ENCODE data around the gene MPDZ.
"Not testable (repeated sequence)": the region's sequence is repeated elsewhere in the genome, so short reads cannot be mapped to it uniquely, and the experiment has no call there.

The MPDZ gene

GRCh38 chr9:13224366-13224765 is 55.1 kb downstream of the MPDZ start:
- Histone ChIP-seq H3K27me3 (ENCODE audit: low read depth, low read length) (no peaks in the 10 kb centered on the region), H4K20me1 (ENCODE audit: insufficient read depth, low read length) (no peaks in the 10 kb centered on the region), H3K4me3 (ENCODE audit: low read length) (no peak overlapping the region), H3K27ac (ENCODE audit: low read length) (no peak overlapping the region), H3K4me1 (ENCODE audit: low read length) (no peaks in the 10 kb centered on the region), H3K36me3 (replicated peaks; ENCODE audit: low read depth, low read length) (no peaks in the 10 kb centered on the region), H3K9ac (ENCODE audit: low read length) (no peak overlapping the region), H2AFZ (ENCODE audit: low read depth, low read length) (no peak overlapping the region), H3K9me3 (ENCODE audit: insufficient read depth, low read length) (no peaks in the 10 kb centered on the region), H3K79me2 (ENCODE audit: low read length) (no peaks in the 10 kb centered on the region), H3K4me2 (ENCODE audit: low read length) (no peak overlapping the region)
- TF ChIP-seq EZH2phosphoT487 (IDR thresholded peaks at IDR 0.05; ENCODE audit: low read depth) (no peak), CTCF (IDR thresholded peaks at IDR 0.05; ENCODE audit: low read depth, low read length) (no peak)

GRCh38 chr9:13222733-13223132 is 56.8 kb downstream of the MPDZ start:
- H4K20me1 ChIP-seq (ENCODE audit: insufficient read depth, low read length), result not testable (repeated sequence)

GRCh38 chr9:13221741-13222140 is 57.8 kb downstream of the MPDZ start:
- Histone ChIP-seq H3K79me2 (ENCODE audit: low read length) (no peaks in the 10 kb centered on the region), H3K27me3 (ENCODE audit: low read depth, low read length) (0 out of 2 replicates have a peak, but pooled peaks cover 4% of the 10 kb centered on the region), H3K4me3 (ENCODE audit: low read length) (no peak overlapping the region), H3K4me1 (ENCODE audit: low read length) (no peaks in the 10 kb centered on the region), H3K36me3 (replicated peaks; ENCODE audit: low read depth, low read length) (no peaks in the 10 kb centered on the region), H3K9me3 (ENCODE audit: insufficient read depth, low read length) (no peaks in the 10 kb centered on the region), H3K4me2 (ENCODE audit: low read length) (no peak overlapping the region), H2AFZ (ENCODE audit: low read depth, low read length) (no peak overlapping the region), H3K9ac (ENCODE audit: low read length) (no peak overlapping the region), H3K27ac (ENCODE audit: low read length) (no peak overlapping the region), H4K20me1 (ENCODE audit: insufficient read depth, low read length) (no peaks in the 10 kb centered on the region)
- no peak for TF ChIP-seq CTCF (IDR thresholded peaks at IDR 0.05; ENCODE audit: low read depth, low read length)
- no peak for TF ChIP-seq EZH2phosphoT487 (IDR thresholded peaks at IDR 0.05; ENCODE audit: low read depth)

More at GRCh38 chr9:13222733-13223132, 56.8 kb downstream of the MPDZ start:
- H3K36me3 ChIP-seq (replicated peaks; ENCODE audit: low read depth, low read length); H3K27ac ChIP-seq (ENCODE audit: low read length); H3K79me2 ChIP-seq (ENCODE audit: low read length); H3K9ac ChIP-seq (ENCODE audit: low read length); H3K9me3 ChIP-seq (ENCODE audit: insufficient read depth, low read length); H2AFZ ChIP-seq (ENCODE audit: low read depth, low read length); H3K4me2 ChIP-seq (ENCODE audit: low read length); H3K4me1 ChIP-seq (ENCODE audit: low read length); H3K4me3 ChIP-seq (ENCODE audit: low read length); H3K27me3 ChIP-seq (ENCODE audit: low read depth, low read length): not testable (repeated sequence)

- Histone ChIP-seq H3K27ac (ENCODE audit: low read length) (no peak overlapping the region), H3K36me3 (replicated peaks; ENCODE audit: low read depth, low read length) (no peaks in the 10 kb centered on the region), H3K4me2 (ENCODE audit: low read length) (no peak overlapping the region), H3K4me3 (ENCODE audit: low read length) (no peak overlapping the region), H3K79me2 (ENCODE audit: low read length) (no peaks in the 10 kb centered on the region), H3K27me3 (ENCODE audit: low read depth, low read length) (0 out of 2 replicates have a peak, but pooled peaks cover 4% of the 10 kb centered on the region), H4K20me1 (ENCODE audit: insufficient read depth, low read length) (no peaks in the 10 kb centered on the region), H3K9me3 (ENCODE audit: insufficient read depth, low read length) (no peaks in the 10 kb centered on the region), H3K4me1 (ENCODE audit: low read length) (no peaks in the 10 kb centered on the region), H3K9ac (ENCODE audit: low read length) (no peak overlapping the region), H2AFZ (ENCODE audit: low read depth, low read length) (no peak overlapping the region)
- no peak for TF ChIP-seq CTCF (IDR thresholded peaks at IDR 0.05; ENCODE audit: low read depth, low read length)
- no peak for TF ChIP-seq EZH2phosphoT487 (IDR thresholded peaks at IDR 0.05; ENCODE audit: low read depth)
Measured at GRCh38 chr9:13220837-13221236, 58.7 kb downstream of the MPDZ start.

Data from OCI-LY3 (cell line).